ENCODE data around the gene PRKG1. TPM values are rescaled to one million over a fixed set of nuclear protein-coding genes. Genes with fewer than 3 reads are reported as not detected.

The PRKG1 gene
- total and polyA plus RNA-seq, 7 experiments from 2014 or later: 0.19 TPM; not detected in 6

DNA sequence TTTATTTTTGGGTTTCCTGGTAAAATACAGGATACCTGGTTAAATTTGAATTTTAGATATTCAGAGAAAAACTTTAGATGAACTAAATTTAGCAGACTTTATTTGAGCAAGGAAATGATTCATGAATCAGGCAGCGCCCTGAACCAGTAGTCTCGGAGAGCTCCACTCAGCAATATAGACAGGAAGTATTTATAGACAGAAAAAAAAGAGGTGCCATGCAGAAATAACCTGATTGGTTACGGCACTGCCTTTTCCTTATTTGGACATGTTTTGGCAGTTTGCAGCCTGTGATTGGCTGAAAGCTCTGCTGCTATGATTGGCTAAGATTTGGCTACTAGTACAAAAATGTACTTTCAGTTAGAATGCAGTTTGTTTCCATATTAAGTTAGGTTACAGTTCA lies 1041.5 kb downstream of the PRKG1 start:
- Mint-ChIP-seq H3K27me3 (no peaks in the 10 kb centered on the region), H3K9me3 (peaks cover 0 to 8% (median 2%) of the 10 kb centered on the region in 11 donors), H3K4me3 (no peak overlapping the region), H3K4me1 (no peaks in the 10 kb centered on the region), H3K27ac (no peak overlapping the region), H3K36me3 (no peaks in the 10 kb centered on the region)
- intact Hi-C loops (cut with micrococcal nuclease): no loop called here
- no peak for ATAC-seq
- Histone ChIP-seq H3K36me3 (ENCODE audit: control insufficient read depth in 2 of 3, insufficient read depth in 3 of 3, low read length in 3 of 3) (no peaks in the 10 kb centered on the region), H3K9me3 (ENCODE audit: control insufficient read depth in 2 of 3, low read length in 3 of 3) (no peaks in the 10 kb centered on the region), H3K27ac (ENCODE audit: low read depth, low read length) (no peak overlapping the region), H3K4me1 (ENCODE audit: control insufficient read depth in 2 of 2, insufficient read depth in 2 of 2, low read length in 2 of 2) (no peaks in the 10 kb centered on the region), H3K27me3 (ENCODE audit: control insufficient read depth in 2 of 2, insufficient read depth in 2 of 2, low read length in 2 of 2) (no peaks in the 10 kb centered on the region), H3K4me3 (ENCODE audit: low read length) (no peak overlapping the region)
- CTCF ChIA-PET: no interaction called here
- DNase-seq: no peak
- POLR2A ChIA-PET: no interaction called here

DNA sequence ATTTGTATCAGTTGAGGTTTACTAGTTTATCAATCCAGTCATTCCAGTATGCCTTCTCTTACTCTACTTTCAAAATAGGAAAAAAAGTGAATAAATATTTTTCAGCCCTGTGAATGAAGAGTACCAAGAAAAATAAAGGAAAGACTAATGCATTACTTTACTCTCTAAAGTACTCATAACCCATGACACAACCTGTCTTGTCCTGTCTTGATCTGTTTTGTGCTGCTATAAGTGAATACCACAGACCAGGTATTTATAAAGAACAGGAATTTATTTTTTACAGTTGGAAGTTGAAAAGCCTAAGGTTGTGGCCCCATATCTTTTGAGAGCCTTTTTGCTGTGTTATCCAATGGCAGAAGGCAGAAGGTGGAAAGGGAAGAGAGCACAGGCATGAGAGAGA lies 1045.2 kb downstream of the PRKG1 start:
- Mint-ChIP-seq H3K9me3 (peaks cover 0 to 10% (median 1%) of the 10 kb centered on the region in 11 donors), H3K36me3 (no peaks in the 10 kb centered on the region), H3K4me1 (no peaks in the 10 kb centered on the region), H3K27ac (no peak overlapping the region), H3K27me3 (peaks cover 0 to 4% (median 0%) of the 10 kb centered on the region in 5 donors), H3K4me3 (no peak overlapping the region)
- Histone ChIP-seq H3K4me3 (ENCODE audit: low read length) (no peak overlapping the region), H3K27ac (ENCODE audit: low read depth, low read length) (no peak overlapping the region), H3K9me3 (ENCODE audit: control insufficient read depth in 2 of 3, low read length in 3 of 3) (no peaks in the 10 kb centered on the region), H3K36me3 (ENCODE audit: control insufficient read depth in 2 of 3, insufficient read depth in 3 of 3, low read length in 3 of 3) (no peaks in the 10 kb centered on the region), H3K4me1 (ENCODE audit: control insufficient read depth in 2 of 2, insufficient read depth in 2 of 2, low read length in 2 of 2) (no peaks in the 10 kb centered on the region), H3K27me3 (ENCODE audit: control insufficient read depth in 2 of 2, insufficient read depth in 2 of 2, low read length in 2 of 2) (no peaks in the 10 kb centered on the region)
- DNase-seq (no peak), ATAC-seq (no peak)
- POLR2A ChIA-PET: no interaction called here
- CTCF ChIA-PET: no interaction called here
- intact Hi-C loops (cut with micrococcal nuclease): no loop called here

DNA sequence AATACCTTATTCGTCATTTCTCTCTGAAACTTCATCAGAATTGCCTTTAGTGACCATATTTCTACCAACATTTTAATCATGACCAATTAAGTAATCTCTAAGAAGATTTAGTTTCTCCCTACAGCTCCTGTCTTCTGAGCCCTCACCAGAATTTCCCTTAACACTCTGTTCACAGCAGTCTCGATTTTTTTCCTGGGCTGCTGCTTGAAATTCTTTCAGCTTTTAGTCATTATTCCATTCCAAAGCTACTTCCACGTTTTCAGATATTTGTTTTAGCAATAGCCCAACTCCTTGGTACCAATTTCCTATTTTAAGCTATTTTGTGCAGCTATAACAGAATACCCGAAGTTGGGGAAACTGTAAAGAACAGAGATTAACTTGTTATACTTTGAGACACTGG lies 1047.4 kb downstream of the PRKG1 start:
- Mint-ChIP-seq H3K4me3 (no peak overlapping the region), H3K27ac (no peak overlapping the region), H3K27me3 (peaks cover 0 to 4% (median 0%) of the 10 kb centered on the region in 5 donors), H3K4me1 (no peaks in the 10 kb centered on the region), H3K9me3 (peaks cover 0 to 8% (median 0%) of the 10 kb centered on the region in 11 donors), H3K36me3 (no peaks in the 10 kb centered on the region)
- ChIA-PET POLR2A (no interaction called here), CTCF (no interaction called here)
- Histone ChIP-seq H3K4me3 (ENCODE audit: low read length) (no peak overlapping the region), H3K27me3 (ENCODE audit: control insufficient read depth in 2 of 2, insufficient read depth in 2 of 2, low read length in 2 of 2) (no peaks in the 10 kb centered on the region), H3K9me3 (ENCODE audit: control insufficient read depth in 2 of 3, low read length in 3 of 3) (no peaks in the 10 kb centered on the region), H3K27ac (ENCODE audit: low read depth, low read length) (no peak overlapping the region), H3K36me3 (ENCODE audit: control insufficient read depth in 2 of 3, insufficient read depth in 3 of 3, low read length in 3 of 3) (no peaks in the 10 kb centered on the region), H3K4me1 (ENCODE audit: control insufficient read depth in 2 of 2, insufficient read depth in 2 of 2, low read length in 2 of 2) (no peaks in the 10 kb centered on the region)
- ATAC-seq: no peak
- DNase-seq: no peak
- intact Hi-C loops (cut with micrococcal nuclease): no loop called here

DNA sequence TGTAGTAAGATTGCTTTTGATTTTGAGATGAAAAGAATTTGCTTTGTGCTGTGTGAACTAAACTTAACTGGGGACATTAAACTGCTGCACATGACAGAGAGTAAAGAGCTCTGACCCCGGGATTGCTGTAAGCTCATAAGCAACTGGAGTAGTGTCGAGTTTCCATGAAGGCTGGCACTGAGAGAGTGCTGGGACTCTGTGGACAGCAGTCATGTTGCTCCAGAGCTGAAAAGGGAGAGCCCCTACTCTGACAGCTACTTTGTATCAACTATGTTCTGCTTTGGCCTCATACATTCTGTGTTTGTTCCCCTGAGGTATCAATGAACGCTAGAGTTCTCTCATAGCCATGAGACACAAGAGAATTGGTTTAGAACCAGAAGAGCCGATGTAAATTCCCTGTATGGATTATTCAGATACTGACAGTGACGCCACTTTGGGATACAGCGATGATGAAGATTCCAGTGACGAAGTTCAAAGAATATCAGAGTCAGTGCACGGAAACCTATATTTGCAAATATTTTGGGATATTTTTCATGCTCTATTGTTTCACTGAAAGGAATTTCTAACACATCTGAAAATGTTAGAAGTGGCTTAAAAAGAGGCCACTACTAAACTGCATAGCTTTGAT lies 1053.9 kb downstream of the PRKG1 start:
- Mint-ChIP-seq H3K4me3 (no peak overlapping the region), H3K9me3 (peaks cover 0 to 9% (median 0%) of the 10 kb centered on the region in 11 donors), H3K36me3 (no peaks in the 10 kb centered on the region), H3K4me1 (no peaks in the 10 kb centered on the region), H3K27ac (no peak overlapping the region), H3K27me3 (peaks cover 0 to 4% (median 0%) of the 10 kb centered on the region in 5 donors)
- H3K9me3 ChIP-seq (ENCODE audit: control insufficient read depth in 2 of 3, low read length in 3 of 3): no peaks in the 10 kb centered on the region
- DNase-seq (no peak), ATAC-seq (no peak)
- no peaks in the 10 kb centered on the region for H3K36me3 ChIP-seq (ENCODE audit: control insufficient read depth in 2 of 3, insufficient read depth in 3 of 3, low read length in 3 of 3)
- H3K4me1 ChIP-seq (ENCODE audit: control insufficient read depth in 2 of 2, insufficient read depth in 2 of 2, low read length in 2 of 2): no peaks in the 10 kb centered on the region
- H3K4me3 ChIP-seq (ENCODE audit: low read length): no peak overlapping the region
- no peaks in the 10 kb centered on the region for H3K27me3 ChIP-seq (ENCODE audit: control insufficient read depth in 2 of 2, insufficient read depth in 2 of 2, low read length in 2 of 2)
- intact Hi-C loops (cut with micrococcal nuclease): no loop called here
- H3K27ac ChIP-seq (ENCODE audit: low read depth, low read length): no peak overlapping the region
- ChIA-PET POLR2A (no interaction called here), CTCF (interaction anchor here (0.6 kb wide), 1 partner anchor 211 kb away, joined by 3 read pairs; no protein-coding TSS in a partner anchor)

DNA sequence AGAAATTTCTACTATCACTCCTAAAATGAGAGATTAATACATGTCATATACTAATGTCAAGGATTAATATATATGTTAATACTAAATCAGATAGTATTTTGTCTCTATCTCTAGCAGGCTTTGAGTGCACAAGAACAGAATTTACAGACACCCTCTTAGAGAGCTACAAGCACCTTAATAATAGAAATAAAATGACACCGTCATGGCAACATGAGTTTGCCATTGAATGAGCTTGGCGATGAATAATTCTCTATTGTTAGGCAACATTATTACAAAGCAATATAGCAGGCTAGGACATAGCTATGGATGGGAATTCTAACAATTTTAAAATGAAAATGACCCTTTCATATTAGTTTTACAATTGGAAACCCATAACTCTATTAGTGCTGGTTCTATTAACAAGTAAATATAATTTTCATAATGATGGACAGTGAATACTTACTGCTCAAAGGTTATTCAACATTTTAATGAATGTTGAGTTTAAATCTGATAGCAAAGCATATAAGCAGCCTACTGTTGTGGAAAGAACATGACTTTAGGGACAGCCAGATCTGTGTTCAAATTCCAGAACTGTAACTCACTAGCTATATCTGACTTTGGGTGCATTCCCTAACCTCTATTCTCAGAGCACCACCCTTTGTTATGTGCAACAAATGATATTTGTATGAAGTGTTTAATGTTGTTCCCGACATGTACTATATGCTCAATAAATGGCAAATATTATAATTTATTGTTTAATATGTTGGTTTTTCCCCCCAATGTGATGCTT lies 1055.3 kb downstream of the PRKG1 start:
- intact Hi-C loops (cut with micrococcal nuclease): no loop called here
- ChIA-PET POLR2A (no interaction called here), CTCF (no interaction called here)
- Histone ChIP-seq H3K9me3 (ENCODE audit: control insufficient read depth in 2 of 3, low read length in 3 of 3) (no peaks in the 10 kb centered on the region), H3K27me3 (ENCODE audit: control insufficient read depth in 2 of 2, insufficient read depth in 2 of 2, low read length in 2 of 2) (no peaks in the 10 kb centered on the region), H3K4me3 (ENCODE audit: low read length) (no peak overlapping the region), H3K36me3 (ENCODE audit: control insufficient read depth in 2 of 3, insufficient read depth in 3 of 3, low read length in 3 of 3) (no peaks in the 10 kb centered on the region), H3K27ac (ENCODE audit: low read depth, low read length) (no peak overlapping the region), H3K4me1 (ENCODE audit: control insufficient read depth in 2 of 2, insufficient read depth in 2 of 2, low read length in 2 of 2) (no peaks in the 10 kb centered on the region)
- H3K36me3 Mint-ChIP-seq: no peaks in the 10 kb centered on the region
- ATAC-seq: no peak
- no peak overlapping the region for H3K27ac Mint-ChIP-seq
- no peak for DNase-seq
- no peak overlapping the region for H3K4me3 Mint-ChIP-seq
- no peaks in the 10 kb centered on the region for H3K4me1 Mint-ChIP-seq
- peaks cover 0 to 3% (median 0%) of the 10 kb centered on the region in 5 donors for H3K27me3 Mint-ChIP-seq
- H3K9me3 Mint-ChIP-seq: peaks cover 0 to 9% (median 0%) of the 10 kb centered on the region in 11 donors

DNA sequence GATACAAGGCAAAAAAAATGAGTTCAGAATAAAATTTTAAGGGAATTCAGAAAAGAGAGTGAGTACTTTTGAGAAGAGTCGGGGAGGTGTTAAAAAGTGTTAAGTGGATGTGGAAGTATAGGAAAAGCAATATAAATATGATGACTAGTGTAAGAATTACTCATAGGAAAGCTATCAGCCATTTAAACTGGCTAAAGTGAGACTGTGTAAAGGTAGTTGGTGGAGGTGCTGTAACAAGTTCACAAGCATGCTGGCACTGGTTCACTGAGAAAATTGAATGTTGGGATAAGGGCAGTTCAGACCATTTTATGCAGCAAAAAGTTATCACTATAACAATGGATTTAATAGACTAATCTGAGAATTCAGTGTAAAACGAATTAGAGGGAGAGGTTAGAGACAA lies 1060.8 kb downstream of the PRKG1 start:
- Mint-ChIP-seq H3K27ac (no peak overlapping the region), H3K4me3 (no peak overlapping the region), H3K4me1 (no peaks in the 10 kb centered on the region), H3K9me3 (peaks cover 0 to 3% (median 0%) of the 10 kb centered on the region in 11 donors), H3K27me3 (no peaks in the 10 kb centered on the region), H3K36me3 (no peaks in the 10 kb centered on the region)
- DNase-seq (no peak), ATAC-seq (no peak)
- H3K9me3 ChIP-seq (ENCODE audit: control insufficient read depth in 2 of 3, low read length in 3 of 3): no peaks in the 10 kb centered on the region
- intact Hi-C loops (cut with micrococcal nuclease): no loop called here
- H3K36me3 ChIP-seq (ENCODE audit: control insufficient read depth in 2 of 3, insufficient read depth in 3 of 3, low read length in 3 of 3): no peaks in the 10 kb centered on the region
- POLR2A ChIA-PET: no interaction called here
- H3K27ac ChIP-seq (ENCODE audit: low read depth, low read length): no peak overlapping the region
- CTCF ChIA-PET: interaction anchor here (0.5 kb wide), 1 partner anchor 1163 kb away, joined by 3 read pairs; no protein-coding TSS in a partner anchor
- H3K27me3 ChIP-seq (ENCODE audit: control insufficient read depth in 2 of 2, insufficient read depth in 2 of 2, low read length in 2 of 2): no peaks in the 10 kb centered on the region
- no peak overlapping the region for H3K4me3 ChIP-seq (ENCODE audit: low read length)
- no peaks in the 10 kb centered on the region for H3K4me1 ChIP-seq (ENCODE audit: control insufficient read depth in 2 of 2, insufficient read depth in 2 of 2, low read length in 2 of 2)

DNA sequence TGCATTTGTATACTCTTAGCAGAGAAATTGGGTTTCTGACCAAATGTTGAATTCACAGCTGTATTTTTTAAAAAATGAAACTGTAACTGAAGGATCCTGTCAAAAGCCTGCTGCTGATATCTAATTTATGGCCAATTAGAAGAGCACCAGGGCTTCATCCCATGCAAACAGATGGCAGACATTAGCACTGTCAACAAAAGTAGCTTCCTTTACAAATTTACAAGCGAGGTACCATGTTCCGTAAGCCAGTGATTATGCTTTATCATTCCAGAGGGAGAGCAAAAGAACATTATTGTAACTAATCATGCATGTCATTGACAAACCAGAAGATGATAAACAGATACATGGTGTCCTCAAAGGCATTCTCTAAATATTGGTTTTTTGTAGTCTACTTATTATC lies 1062.6 kb downstream of the PRKG1 start:
- CTCF ChIA-PET: no interaction called here
- Histone ChIP-seq H3K36me3 (ENCODE audit: control insufficient read depth in 2 of 3, insufficient read depth in 3 of 3, low read length in 3 of 3) (no peaks in the 10 kb centered on the region), H3K27ac (ENCODE audit: low read depth, low read length) (no peak overlapping the region), H3K4me1 (ENCODE audit: control insufficient read depth in 2 of 2, insufficient read depth in 2 of 2, low read length in 2 of 2) (no peaks in the 10 kb centered on the region), H3K4me3 (ENCODE audit: low read length) (no peak overlapping the region), H3K9me3 (ENCODE audit: control insufficient read depth in 2 of 3, low read length in 3 of 3) (no peaks in the 10 kb centered on the region), H3K27me3 (ENCODE audit: control insufficient read depth in 2 of 2, insufficient read depth in 2 of 2, low read length in 2 of 2) (no peaks in the 10 kb centered on the region)
- Mint-ChIP-seq H3K27ac (no peak overlapping the region), H3K4me3 (no peak overlapping the region), H3K36me3 (no peaks in the 10 kb centered on the region), H3K4me1 (no peaks in the 10 kb centered on the region), H3K27me3 (no peaks in the 10 kb centered on the region), H3K9me3 (peaks cover 0 to 2% (median 0%) of the 10 kb centered on the region in 11 donors)
- intact Hi-C loops (cut with micrococcal nuclease): no loop called here
- no peak for DNase-seq
- POLR2A ChIA-PET: no interaction called here
- no peak for ATAC-seq

All from naive thymus-derived CD4-positive, alpha-beta T cell (primary cell).